Activated CD8-positive, alpha-beta memory T cell treated with anti-CD3 and anti-CD28 coated beads, Interleukin-2, amount 50 U/mL, for 1 hour (primary cell): ENCODE results near the gene TOMT.

Source experiments
- DNase-seq: peaks from one replicate; pipeline ENCODE4 v3.0.0-alpha.2; 2020; ENCODE audit errors: extremely low read depth

The TOMT gene, protein sequence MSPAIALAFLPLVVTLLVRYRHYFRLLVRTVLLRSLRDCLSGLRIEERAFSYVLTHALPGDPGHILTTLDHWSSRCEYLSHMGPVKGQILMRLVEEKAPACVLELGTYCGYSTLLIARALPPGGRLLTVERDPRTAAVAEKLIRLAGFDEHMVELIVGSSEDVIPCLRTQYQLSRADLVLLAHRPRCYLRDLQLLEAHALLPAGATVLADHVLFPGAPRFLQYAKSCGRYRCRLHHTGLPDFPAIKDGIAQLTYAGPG

DNA sequence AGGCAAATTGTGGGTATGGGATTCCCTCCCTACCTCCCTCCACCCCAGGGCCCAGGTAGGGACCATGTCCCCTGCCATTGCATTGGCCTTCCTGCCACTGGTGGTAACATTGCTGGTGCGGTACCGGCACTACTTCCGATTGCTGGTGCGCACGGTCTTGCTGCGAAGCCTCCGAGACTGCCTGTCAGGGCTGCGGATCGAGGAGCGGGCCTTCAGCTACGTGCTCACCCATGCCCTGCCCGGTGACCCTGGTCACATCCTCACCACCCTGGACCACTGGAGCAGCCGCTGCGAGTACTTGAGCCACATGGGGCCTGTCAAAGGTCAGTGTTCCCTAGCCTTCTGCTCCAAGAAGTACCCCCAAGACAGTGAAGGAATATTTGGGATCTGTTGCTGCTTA is at the start of gene TOMT:
TSS of gene TOMT (plus strand) at position 37 of the 400 bp plus-strand sequence. CDS start at position 65, 28 bp downstream.
- no peak for DNase-seq

- DNase-seq = no peak
Observed at GRCh38 chr11:72058416-72059034, 47.2 kb upstream of the TOMT start.

DNA sequence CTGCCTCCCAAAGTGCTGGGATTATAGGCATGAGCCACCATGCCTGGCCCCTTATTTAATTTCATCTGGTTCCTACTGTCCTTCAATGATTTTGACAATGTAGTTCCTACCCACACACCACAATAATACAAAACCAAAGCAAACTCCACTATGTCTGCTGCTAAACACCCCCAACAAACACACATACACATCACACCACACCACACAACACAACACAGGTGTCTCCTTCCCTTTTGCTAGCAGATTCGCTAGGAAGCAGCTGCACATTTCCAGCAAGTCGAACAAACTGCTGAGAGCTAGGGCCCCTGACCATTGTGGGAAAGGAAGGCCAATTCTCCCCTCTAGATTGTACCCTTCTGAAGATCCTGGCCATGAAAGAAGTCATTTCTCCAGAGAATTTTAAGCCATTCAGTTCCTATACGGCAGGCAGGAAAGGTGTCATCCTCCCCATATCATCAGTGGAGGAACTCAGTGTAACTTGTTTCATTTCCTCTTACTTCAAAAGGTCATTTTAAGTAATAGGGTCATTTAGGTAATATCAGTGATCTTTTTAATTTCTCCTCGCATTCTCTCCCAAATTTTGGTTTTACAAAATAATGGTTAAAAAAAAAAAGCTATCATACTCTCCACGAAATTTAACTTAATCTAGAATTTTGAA is 43.9 kb upstream of the TOMT start:
- no peak for DNase-seq

DNA sequence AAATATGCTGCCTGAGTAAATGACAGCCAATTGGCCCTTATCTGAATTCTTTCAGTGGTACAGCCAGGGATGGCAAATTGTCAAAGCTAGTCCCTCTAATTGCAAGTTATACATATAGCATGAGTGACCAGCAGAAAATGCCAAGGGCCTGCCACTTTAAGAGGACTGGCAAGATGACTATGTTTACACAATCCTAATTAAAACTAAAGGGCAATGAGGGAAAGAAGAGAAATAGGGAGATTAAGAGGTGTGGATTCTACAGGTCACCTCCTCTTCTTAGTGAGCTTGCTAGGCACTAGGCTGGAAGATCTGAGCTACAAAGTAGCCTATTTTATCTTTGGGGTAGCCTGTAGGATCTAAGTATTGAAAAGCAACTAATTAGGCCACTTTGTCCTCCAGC is 38.9 kb upstream of the TOMT start:
- no peak for DNase-seq

DNA sequence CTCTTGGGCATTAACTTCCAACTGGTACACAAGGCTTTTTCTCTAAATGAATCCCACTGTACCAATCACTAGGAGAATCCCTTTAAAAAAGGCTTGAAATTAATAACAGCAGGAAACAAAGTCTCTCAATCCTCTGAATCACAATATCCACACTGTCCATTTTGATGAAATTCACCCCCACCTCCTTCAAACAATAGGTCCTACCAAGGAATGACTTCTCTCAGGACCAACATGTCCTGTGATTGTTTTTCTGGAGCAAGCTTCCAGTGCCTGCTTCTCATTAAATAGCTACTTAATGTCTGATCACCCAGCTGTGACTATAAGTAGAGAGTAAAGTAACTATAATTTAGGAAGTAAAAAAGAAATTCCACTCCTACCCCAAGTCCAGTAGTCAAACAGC is 38.5 kb upstream of the TOMT start:
- no peak for DNase-seq

DNA sequence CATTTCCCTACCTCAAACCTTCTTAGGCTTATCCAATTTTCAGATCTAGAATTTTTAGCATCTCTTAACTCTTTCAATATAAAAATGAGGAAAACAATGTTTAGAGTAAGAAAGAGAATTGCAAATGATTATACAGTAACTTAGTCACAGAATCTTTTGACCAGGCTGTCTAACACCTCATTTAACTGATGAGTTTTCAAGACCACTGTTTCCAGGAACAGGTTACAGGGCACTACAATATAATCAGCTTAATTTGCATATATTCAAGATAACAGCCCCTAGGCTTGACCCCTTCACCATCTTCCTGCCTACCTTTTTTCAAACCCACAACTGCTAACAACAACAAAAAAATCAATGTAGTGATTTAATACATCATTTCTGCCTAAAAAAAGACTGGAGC is 38.0 kb upstream of the TOMT start:
- no peak for DNase-seq

- no peak for DNase-seq
Observed at GRCh38 chr11:72069200-72069599, 36.5 kb upstream of the TOMT start.

DNA sequence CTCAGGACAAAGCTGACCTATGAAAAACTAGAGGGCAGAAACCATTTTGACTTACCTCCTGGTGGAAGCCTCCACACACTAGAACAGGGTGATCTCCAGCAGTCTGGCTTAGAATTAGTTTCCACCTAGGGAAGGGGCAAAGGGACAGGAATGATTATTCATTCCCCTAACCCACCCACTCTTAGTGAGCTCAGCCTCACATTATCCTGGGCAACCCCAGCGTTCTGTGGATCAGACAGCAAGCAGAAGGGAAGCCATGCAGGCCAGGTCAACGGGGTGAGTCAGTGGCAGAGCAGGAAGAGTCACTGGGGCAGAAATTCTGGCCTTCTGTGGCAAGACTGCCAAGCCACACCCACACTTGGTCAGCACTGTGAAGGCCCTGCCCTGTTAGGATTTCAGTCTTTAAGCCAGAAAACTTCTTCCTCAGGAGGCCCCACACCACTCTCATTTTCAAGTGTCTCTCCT is 35.9 kb upstream of the TOMT start:
- no peak for DNase-seq

DNA sequence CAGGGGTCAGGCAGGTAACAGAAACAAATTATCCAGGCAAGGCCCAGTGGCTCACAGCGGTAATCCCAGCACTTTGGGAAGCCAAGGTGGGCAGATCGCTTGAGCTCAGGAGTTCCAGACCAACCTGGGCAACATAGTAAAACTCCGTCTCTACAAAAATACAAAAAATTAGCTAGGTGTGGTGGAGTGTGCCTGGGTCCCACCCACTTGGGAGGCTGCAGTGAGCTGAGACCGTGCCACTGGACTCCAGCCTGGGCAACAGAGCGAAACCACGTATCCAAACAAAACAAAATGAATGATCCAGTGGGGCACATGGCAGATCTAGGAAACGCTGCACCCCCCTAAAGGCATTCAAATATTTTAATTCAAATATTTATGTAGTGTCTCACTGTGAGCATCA is 35.2 kb upstream of the TOMT start:
- no peak for DNase-seq

- no peak for DNase-seq
Observed at GRCh38 chr11:72072348-72072747, 33.4 kb upstream of the TOMT start.

DNA sequence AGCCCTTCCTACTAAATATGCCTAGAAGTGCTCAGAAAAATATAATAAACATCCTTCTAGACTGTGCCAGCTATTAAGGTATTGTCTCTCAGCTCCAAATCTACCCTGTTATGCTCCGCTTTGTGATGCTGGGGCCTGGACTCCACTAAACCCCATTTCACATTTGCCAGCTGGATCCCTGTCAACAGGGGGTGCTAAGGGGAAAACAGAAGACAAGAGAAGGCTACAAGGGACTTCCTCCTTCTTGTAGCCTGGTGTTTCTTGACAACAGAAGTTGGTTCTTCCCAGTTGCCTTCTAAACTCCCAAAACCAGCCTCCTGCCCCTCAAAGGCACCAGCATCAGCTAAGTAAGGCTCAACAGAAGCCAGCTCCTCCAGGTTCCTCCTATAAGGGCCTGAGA is 30.6 kb upstream of the TOMT start:
- DNase-seq = no peak

DNA sequence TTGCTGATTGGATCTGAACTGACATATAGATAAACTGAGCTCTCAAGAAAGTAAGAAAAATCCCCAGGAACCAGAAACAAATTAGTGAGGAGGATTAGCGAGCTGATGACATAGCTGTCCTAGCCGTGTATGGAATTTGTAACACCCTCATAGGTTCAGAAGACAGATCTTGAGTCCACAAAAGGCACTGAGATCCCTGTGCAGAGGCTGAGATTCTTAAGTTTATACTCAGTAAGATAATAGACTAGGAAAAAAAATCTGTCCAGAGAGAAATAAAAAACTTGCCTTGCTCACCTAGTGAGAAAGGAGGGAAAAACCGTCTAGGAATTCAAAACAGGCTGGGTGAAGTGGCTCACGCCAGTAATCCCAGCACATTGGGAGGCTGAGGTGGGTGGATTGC is 30.0 kb upstream of the TOMT start:
- DNase-seq = no peak

GRCh38 chr11:72078477-72078876 is 27.2 kb upstream of the TOMT start:
- no peak for DNase-seq

GRCh38 chr11:72079819-72080325 is 25.9 kb upstream of the TOMT start:
- no peak for DNase-seq

- DNase-seq = peak; percentile 98
Observed at GRCh38 chr11:72080326-72081183, 25.2 kb upstream of the TOMT start, which contains the start of the genes LRRC51 and NUMA1. Gene LRRC51 (plus strand): TSS chr11:72080850. CDS start chr11:72089084, 8,234 bp downstream. Gene NUMA1 (minus strand): TSS chr11:72080542. CDS start chr11:72035943, 44,599 bp downstream.

- no peak for DNase-seq
Observed at GRCh38 chr11:72081184-72081644, 24.5 kb upstream of the TOMT start.

DNA sequence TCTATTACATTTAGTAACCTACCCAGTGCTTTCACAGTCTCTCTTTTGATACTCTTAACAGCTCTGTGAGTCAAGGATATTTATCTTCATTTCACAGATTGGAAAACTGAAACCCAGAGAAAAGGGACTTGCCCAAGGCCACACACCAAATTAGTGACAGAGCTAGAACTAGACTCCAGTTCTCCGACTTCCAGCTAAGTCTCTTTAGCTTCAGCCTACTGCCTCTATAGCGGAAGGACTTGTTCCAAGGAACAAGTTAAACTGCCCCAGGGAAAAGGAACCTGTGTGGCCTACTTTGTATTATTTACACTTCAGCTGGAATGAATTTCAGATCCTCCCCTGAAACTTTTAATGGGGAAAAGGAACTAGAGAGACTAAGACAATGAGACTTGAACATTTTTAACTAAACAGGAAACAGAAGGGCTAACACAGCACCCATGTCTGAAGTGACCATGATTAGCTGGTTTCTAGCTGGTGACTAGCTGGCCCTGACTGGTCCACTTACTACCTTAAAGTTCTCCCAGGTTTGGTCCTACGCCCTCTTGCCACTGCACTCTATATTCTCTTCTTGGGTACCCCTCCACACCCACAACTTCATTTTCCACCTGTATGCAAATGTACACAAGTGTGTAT is 23.8 kb upstream of the TOMT start:
- no peak for DNase-seq

DNA sequence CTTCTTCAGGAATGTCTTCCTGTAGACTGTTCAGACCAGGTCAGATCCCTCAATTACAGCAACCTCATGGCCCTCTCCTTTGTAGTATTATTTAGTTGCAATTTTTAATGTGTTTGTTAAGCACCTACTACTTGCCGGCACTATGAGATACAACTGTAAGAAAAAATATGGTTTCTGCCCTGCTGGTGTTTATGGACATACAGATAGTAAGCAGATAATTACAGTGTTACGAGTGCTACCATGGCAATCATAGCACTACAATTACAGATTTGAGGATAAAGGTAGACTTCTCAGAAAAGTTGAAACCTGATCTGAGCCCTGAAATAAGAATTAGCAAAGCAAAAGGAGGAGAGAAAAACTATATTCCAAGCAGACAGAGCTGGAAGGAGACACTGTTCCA is 22.3 kb upstream of the TOMT start:
- DNase-seq = no peak

DNA sequence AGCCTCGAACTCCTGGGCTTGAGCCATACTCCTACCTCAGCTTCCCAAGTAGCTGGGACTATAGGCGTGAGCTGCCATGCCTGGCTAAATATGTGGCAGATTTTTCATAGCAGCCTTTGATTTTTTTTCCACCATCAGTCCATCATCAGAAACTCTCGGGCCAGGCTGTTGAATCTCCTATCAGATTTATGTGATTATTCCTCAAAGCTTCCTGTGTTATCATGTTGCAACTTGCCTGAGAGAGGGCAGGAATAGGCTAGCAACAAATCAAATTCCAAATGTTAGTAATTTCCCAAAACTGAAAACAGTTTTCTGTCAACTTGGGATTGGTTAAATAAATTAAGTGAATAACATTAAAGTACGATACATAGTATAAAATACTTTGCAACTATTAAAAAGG is 21.6 kb upstream of the TOMT start:
- no peak for DNase-seq

- no peak for DNase-seq
Observed at GRCh38 chr11:72084965-72085364, 20.8 kb upstream of the TOMT start.
